Esophagus squamous epithelium (tissue), 4 donors: ENCODE results near the gene UBE3B.

Experiments
- CTCF ChIP-seq, 6 experiments: fragments of 450-650 bp in 4 of 6; fragments of 200-600 bp in 2 of 6; sonication (generic) in 2 of 6; IDR thresholded peaks; one replicate each; pipeline ENCODE4 v1.5.1; 2016 to 2019; ENCODE audit warnings: antibody characterized with exemption in 6 of 6, mild to moderate bottlenecking in 4 of 6, moderate library complexity in 4 of 6
- POLR2A ChIP-seq, 4 donors: fragments of 450-650 bp; IDR thresholded peaks; one replicate each; pipeline ENCODE4 v1.6.1; 2017; ENCODE audit warnings: antibody characterized with exemption in 4 of 4, mild to moderate bottlenecking in 4 of 4, moderate library complexity in 3 of 4

GRCh38 chr12:109463756-109464155 is 13.7 kb upstream of the UBE3B start:
- TF ChIP-seq CTCF (IDR thresholded peaks at IDR 0.05): no peak
- no peak for TF ChIP-seq POLR2A (IDR thresholded peaks at IDR 0.05)
